MCF 10A (cell line): ENCODE results near the gene NCOA7. TPM values are rescaled to one million over a fixed set of nuclear protein-coding genes. Genes with fewer than 3 reads are reported as not detected.

Source experiments
- BruUV-seq: library from RNA; stranded (reverse); fragments of 400-500 nt; replicated peaks from 2 replicates; lab custom pipeline; 2021; lab: Mats Ljungman, UMichigan
- CTCF ChIA-PET: fragments of 300-600 bp; sonication (Branson Sonifier 250); formaldehyde crosslinking; extraction: SDS; loops from one replicate; lab custom pipeline; 2021; ENCODE audit warnings: antibody characterized with exemption, inconsistent platforms; lab: Yijun Ruan, JAX
- POLR2A ChIA-PET: fragments of 300-600, 350-650 bp; sonication (Branson Sonifier 250); formaldehyde crosslinking; extraction: SDS; loops from one replicate; lab custom pipeline; 2020; ENCODE audit warnings: antibody characterized with exemption, inconsistent platforms; lab: Yijun Ruan, JAX
- DNase-seq: peaks from one replicate; pipeline ENCODE4 v3.0.0-alpha.2; 2018; ENCODE audit not compliant: unreplicated experiment
- H3K27ac Mint-ChIP-seq: one replicate; pipeline ENCODE4 v1.8.0; 2022; ENCODE audit warnings: mild to moderate bottlenecking, low read depth, mixed read lengths; ENCODE audit not compliant: unreplicated experiment
- H3K27me3 Mint-ChIP-seq: one replicate; pipeline ENCODE4 v1.8.0; 2022; ENCODE audit warnings: mixed read lengths; ENCODE audit not compliant: insufficient read depth, unreplicated experiment
- H3K36me3 Mint-ChIP-seq: one replicate; pipeline ENCODE4 v1.8.0; 2022; ENCODE audit warnings: mild to moderate bottlenecking, moderate library complexity, mixed read lengths; ENCODE audit not compliant: insufficient read depth, unreplicated experiment
- H3K4me1 Mint-ChIP-seq: one replicate; pipeline ENCODE4 v1.8.0; 2022; ENCODE audit warnings: mixed read lengths; ENCODE audit not compliant: insufficient read depth, unreplicated experiment
- H3K4me3 Mint-ChIP-seq: one replicate; pipeline ENCODE4 v1.8.0; 2022; ENCODE audit warnings: mild to moderate bottlenecking, moderate library complexity, mixed read lengths; ENCODE audit not compliant: unreplicated experiment
- H3K9me3 Mint-ChIP-seq: one replicate; pipeline ENCODE4 v1.8.0; 2022; ENCODE audit warnings: mixed read lengths; ENCODE audit not compliant: unreplicated experiment
- intact Hi-C: fragments of 100-400 bp; cut with micrococcal nuclease; formaldehyde crosslinking; loops from 2 replicates; pipeline ENCODE4 v1.14.1; 2022
- total RNA-seq: library from RNA; stranded (reverse); gene quantifications from 2 replicates; pipeline ENCODE4 v1.2.3, GENCODE V29; 2022
- TF ChIP-seq, protein P1 (sequence below): fragments of 200-600 bp; IDR thresholded peaks from one replicate; pipeline ENCODE4 v1.8.0; 2022; ENCODE audit warnings: antibody characterized with exemption, mild to moderate bottlenecking; ENCODE audit not compliant: unreplicated experiment

The NCOA7 gene
- total RNA-seq, 1 experiment from 2014 or later, result 52.3 TPM

DNA sequence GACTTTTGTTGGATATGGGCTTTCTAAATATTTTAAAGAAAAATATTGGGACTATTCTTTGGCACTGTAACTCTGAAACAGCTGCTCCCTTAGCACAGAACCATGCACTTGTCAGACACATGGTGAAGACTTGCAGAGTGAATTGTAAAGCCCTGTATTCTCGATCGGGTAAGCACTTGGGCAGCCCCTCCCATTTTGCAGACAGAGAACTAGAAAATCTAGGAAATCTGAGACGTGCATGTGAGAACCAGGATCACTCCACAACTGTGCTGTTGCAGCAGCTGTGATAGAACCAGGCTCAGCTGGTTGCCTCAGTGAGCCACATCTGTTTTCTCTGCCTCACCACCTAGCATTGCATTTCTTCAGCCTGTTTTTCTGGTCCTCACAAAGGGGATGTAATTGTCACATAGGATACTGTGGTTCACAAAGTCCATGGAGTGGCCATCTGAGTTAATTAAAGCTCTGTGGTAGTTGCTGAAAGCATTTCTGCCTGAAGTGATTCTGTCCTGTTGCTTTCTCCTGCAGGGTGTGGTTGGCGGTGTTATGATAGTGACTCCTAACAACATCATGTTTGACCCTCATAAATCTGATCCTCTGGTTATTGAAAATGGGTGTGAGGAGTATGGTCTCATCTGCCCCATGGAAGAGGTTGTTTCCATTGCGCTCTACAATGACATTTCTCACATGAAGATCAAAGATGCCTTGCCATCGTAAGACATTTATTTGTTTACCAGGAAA is 94.0 kb downstream of the NCOA7 start:
- peaks cover 7% of the 10 kb centered on the region for H3K4me1 Mint-ChIP-seq
- intact Hi-C loops, result no loop called here
- H3K27me3 Mint-ChIP-seq, result no peaks in the 10 kb centered on the region
- ChIA-PET CTCF (interaction anchor here (0.8 to 1.2 kb wide), 4 partner anchors 21 to 90 kb away, joined by 3 to 6 read pairs (median 4); no protein-coding TSS in a partner anchor), POLR2A (interaction anchor here (0.6 to 1.6 kb wide), 6 partner anchors 8 to 53 kb away, joined by 3 to 4 read pairs (median 3); no protein-coding TSS in a partner anchor)
- no peak for DNase-seq
- peaks cover 71% of the 10 kb centered on the region for H3K36me3 Mint-ChIP-seq
- H3K27ac Mint-ChIP-seq, result no peak overlapping the region
- BruUV-seq, result no TSS peak
- H3K9me3 Mint-ChIP-seq, result no peaks in the 10 kb centered on the region
- TF ChIP-seq, protein P1, sequence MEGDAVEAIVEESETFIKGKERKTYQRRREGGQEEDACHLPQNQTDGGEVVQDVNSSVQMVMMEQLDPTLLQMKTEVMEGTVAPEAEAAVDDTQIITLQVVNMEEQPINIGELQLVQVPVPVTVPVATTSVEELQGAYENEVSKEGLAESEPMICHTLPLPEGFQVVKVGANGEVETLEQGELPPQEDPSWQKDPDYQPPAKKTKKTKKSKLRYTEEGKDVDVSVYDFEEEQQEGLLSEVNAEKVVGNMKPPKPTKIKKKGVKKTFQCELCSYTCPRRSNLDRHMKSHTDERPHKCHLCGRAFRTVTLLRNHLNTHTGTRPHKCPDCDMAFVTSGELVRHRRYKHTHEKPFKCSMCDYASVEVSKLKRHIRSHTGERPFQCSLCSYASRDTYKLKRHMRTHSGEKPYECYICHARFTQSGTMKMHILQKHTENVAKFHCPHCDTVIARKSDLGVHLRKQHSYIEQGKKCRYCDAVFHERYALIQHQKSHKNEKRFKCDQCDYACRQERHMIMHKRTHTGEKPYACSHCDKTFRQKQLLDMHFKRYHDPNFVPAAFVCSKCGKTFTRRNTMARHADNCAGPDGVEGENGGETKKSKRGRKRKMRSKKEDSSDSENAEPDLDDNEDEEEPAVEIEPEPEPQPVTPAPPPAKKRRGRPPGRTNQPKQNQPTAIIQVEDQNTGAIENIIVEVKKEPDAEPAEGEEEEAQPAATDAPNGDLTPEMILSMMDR, result no peak
- no peak overlapping the region for H3K4me3 Mint-ChIP-seq

DNA sequence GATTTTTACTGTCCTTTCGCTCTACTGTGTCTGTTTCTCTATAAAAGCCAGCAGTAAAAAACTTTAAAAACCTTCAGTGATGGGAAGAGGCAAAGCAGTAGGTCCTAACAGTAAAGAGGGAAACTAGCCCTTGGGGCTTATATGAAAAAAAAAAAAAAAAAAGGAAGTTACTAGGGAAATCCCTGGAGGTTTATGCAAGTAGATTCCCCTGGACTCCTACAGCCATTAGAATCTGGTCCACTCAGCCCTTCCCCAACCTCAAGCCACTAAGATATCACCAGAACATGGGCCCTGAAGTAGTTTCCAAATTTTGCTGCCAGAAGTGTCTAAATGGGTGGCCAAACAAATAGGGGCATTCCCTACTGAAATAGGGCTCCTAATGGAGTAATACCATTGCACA is 95.3 kb downstream of the NCOA7 start:
- CTCF ChIA-PET, result no interaction called here
- no peaks in the 10 kb centered on the region for H3K9me3 Mint-ChIP-seq
- TF ChIP-seq, protein P1, result no peak

DNA sequence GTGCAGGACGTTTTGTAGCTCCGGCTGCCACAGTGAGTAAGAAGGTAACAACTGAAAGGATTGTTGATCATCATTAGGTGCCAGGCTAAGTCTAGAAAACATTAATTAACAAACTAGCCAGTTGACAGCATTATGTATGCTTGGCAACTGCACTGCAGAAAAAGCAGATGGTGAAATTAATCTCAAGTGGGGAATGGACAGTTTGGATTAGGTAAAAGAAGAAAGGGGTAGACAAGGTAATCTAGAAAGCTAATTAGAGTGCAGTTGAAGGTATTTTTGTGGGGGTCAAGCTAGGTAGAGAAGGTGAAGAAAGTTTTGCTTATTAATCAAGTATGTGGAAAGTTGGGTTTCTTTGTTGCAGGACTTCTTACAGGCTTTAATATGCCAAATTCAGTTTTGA is 96.2 kb downstream of the NCOA7 start:
- H3K4me3 Mint-ChIP-seq, result no peak overlapping the region
- no TSS peak for BruUV-seq
- H3K9me3 Mint-ChIP-seq, result no peaks in the 10 kb centered on the region
- intact Hi-C loops, result no loop called here
- DNase-seq, result no peak
- no peak overlapping the region for H3K27ac Mint-ChIP-seq
- ChIA-PET CTCF (interaction anchor here (0.6 to 0.7 kb wide), 3 partner anchors 23 to 88 kb away, joined by 3 to 5 read pairs (median 3); no protein-coding TSS in a partner anchor), POLR2A (no interaction called here)
- peaks cover 7% of the 10 kb centered on the region for H3K4me1 Mint-ChIP-seq
- H3K27me3 Mint-ChIP-seq, result no peaks in the 10 kb centered on the region
- peaks cover 69% of the 10 kb centered on the region for H3K36me3 Mint-ChIP-seq
- TF ChIP-seq, protein P1, result no peak

More for the DNA sequence above, 95.3 kb downstream of the NCOA7 start:
- no peak overlapping the region for H3K27ac Mint-ChIP-seq
- no peaks in the 10 kb centered on the region for H3K27me3 Mint-ChIP-seq
- POLR2A ChIA-PET, result no interaction called here
- H3K4me3 Mint-ChIP-seq, result no peak overlapping the region
- intact Hi-C loops, result no loop called here
- H3K4me1 Mint-ChIP-seq, result peaks cover 7% of the 10 kb centered on the region
- peaks cover 71% of the 10 kb centered on the region for H3K36me3 Mint-ChIP-seq
- no TSS peak for BruUV-seq
- DNase-seq, result no peak

DNA sequence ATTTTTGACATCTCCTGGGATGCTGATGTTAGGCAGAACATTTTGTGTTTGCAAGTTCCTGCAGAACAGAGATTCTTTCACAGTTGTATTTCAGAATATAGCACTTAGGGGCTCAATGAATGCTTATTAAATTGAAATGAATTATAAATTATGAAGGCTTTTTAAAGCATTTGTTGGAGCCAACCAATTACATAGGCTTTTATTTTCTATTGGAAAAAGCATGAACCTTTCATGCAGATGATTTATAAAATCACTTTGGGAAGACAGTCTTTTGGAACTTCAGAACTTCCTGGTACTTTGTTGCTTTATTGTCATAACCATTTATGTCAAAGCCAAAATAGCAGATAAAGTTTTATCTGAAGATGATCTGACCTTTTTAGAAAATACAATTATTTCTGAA is 96.6 kb downstream of the NCOA7 start:
- H3K27ac Mint-ChIP-seq, result no peak overlapping the region
- BruUV-seq, result no TSS peak
- ChIA-PET POLR2A (interaction anchor here (2.2 kb wide), 1 partner anchor 19 kb away, joined by 6 read pairs; no protein-coding TSS in a partner anchor), CTCF (interaction anchor here (0.6 to 3.8 kb wide), 4 partner anchors 13 to 88 kb away, joined by 3 to 27 read pairs (median 4); no protein-coding TSS in a partner anchor)
- intact Hi-C loops, result no loop called here
- DNase-seq, result no peak
- TF ChIP-seq, protein P1, result no peak
- H3K4me3 Mint-ChIP-seq, result no peak overlapping the region
- H3K36me3 Mint-ChIP-seq, result peaks cover 69% of the 10 kb centered on the region
- H3K9me3 Mint-ChIP-seq, result no peaks in the 10 kb centered on the region
- H3K4me1 Mint-ChIP-seq, result peaks cover 7% of the 10 kb centered on the region
- H3K27me3 Mint-ChIP-seq, result no peaks in the 10 kb centered on the region
